ENCODE measurements around the gene DIP2C. TPM values are rescaled to one million over a fixed set of nuclear protein-coding genes. Genes with fewer than 3 reads are reported as not detected.
"Not testable (repeated sequence)": the region's sequence is repeated elsewhere in the genome, so short reads cannot be mapped to it uniquely, and the experiment has no call there.

The DIP2C gene
- total and polyA plus RNA-seq, 2 experiments from 2014 or later: 9.1 to 15.8 TPM

DNA sequence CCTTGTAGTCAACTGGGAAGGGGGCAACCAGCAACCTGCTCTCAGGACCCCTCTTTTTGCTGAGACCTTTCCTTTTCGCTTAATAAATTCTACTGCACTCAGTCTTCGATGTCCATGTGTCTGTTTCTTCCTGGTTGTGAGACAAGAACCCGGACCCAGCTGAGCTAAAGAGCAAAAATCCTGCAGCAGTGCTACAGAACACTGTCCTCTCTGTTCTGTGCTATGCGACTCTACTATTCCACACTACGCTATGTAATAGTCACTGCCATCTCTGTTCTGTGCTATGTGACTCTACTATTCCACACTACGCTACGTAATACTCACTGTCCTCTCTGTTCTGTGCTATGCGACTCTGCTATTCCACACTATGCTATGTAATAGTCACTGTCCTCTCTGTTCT is 34.3 kb downstream of the DIP2C start:
- no peaks in the 10 kb centered on the region for H3K9me3 ChIP-seq (ENCODE audit: low read depth)
- H3K27me3 ChIP-seq: no peaks in the 10 kb centered on the region
- no peak overlapping the region for H3K27ac ChIP-seq
- no peaks in the 10 kb centered on the region for H3K36me3 ChIP-seq
- H3K4me1 ChIP-seq (ENCODE audit: low read depth): peaks cover 21% of the 10 kb centered on the region
- no peak overlapping the region for H3K4me3 ChIP-seq
- TF ChIP-seq, protein P1, sequence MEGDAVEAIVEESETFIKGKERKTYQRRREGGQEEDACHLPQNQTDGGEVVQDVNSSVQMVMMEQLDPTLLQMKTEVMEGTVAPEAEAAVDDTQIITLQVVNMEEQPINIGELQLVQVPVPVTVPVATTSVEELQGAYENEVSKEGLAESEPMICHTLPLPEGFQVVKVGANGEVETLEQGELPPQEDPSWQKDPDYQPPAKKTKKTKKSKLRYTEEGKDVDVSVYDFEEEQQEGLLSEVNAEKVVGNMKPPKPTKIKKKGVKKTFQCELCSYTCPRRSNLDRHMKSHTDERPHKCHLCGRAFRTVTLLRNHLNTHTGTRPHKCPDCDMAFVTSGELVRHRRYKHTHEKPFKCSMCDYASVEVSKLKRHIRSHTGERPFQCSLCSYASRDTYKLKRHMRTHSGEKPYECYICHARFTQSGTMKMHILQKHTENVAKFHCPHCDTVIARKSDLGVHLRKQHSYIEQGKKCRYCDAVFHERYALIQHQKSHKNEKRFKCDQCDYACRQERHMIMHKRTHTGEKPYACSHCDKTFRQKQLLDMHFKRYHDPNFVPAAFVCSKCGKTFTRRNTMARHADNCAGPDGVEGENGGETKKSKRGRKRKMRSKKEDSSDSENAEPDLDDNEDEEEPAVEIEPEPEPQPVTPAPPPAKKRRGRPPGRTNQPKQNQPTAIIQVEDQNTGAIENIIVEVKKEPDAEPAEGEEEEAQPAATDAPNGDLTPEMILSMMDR (IDR thresholded peaks at IDR 0.05; ENCODE audit: low read depth, low read length): no peak
- DNase-seq (ENCODE audit: low read depth in 1 of 2, low spot score in 1 of 2): no peak

DNA sequence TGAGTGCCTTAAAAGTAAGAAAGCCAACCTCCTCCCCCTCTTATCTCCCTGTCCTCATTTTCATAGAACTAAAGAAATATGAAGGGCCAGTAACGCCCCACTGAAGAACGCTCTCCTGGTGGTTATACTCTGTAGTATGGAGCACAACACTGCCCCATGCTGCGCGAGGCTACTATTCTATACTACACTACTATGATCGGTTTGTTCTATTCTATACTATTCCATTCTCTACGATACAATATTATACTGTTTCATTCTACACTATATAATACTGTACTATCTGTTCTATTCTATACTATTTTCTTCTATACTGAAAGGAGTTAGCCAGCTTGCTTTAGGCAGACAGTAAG is 34.8 kb downstream of the DIP2C start:
- Histone ChIP-seq H3K4me1 (ENCODE audit: low read depth) (peaks cover 15% of the 10 kb centered on the region), H3K36me3 (no peaks in the 10 kb centered on the region), H3K27me3 (no peaks in the 10 kb centered on the region), H3K27ac (no peak overlapping the region), H3K9me3 (ENCODE audit: low read depth) (no peaks in the 10 kb centered on the region), H3K4me3 (no peak overlapping the region)
- no peak for DNase-seq (ENCODE audit: low read depth in 1 of 2, low spot score in 1 of 2)
- TF ChIP-seq, protein P1 (IDR thresholded peaks at IDR 0.05; ENCODE audit: low read depth, low read length): no peak

DNA sequence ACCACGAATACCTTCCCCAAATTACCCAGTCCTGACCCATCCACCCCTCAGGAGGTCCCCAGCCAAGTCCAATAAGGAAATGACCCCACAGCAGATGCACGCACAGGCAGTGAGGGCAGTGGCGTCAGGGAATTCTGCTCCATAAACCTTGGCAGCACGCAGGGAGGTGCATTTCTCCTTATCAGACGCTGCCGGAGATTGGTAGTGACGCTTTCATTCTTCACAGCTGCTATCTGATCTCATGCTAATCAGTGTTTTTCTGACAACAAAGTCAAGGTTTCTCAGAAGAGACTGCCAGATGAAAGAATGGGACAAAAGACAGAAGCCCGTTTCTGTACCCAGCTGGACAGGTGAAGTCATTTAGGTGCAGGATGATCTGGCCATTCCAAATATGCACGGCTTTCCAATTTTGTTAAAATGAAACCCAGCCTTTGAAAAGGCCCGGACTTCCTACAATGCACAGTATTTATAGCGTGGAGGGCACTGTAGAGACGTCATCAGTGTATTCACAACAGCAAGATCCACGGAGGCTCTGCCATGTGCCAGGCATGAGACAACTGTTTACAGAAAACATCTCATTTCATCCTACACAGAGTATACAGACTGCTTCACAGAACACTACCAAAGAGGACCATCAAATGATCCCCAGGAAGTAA is 35.3 kb downstream of the DIP2C start:
- peaks cover 10% of the 10 kb centered on the region for H3K4me1 ChIP-seq (ENCODE audit: low read depth)
- no peaks in the 10 kb centered on the region for H3K36me3 ChIP-seq
- no peak overlapping the region for H3K27ac ChIP-seq
- TF ChIP-seq, protein P1 (IDR thresholded peaks at IDR 0.05; ENCODE audit: low read depth, low read length): no peak
- H3K9me3 ChIP-seq (ENCODE audit: low read depth): no peaks in the 10 kb centered on the region
- H3K4me3 ChIP-seq: no peak overlapping the region
- DNase-seq (ENCODE audit: low read depth in 1 of 2, low spot score in 1 of 2): peak in 1 of 2 donors; percentile 16
- no peaks in the 10 kb centered on the region for H3K27me3 ChIP-seq

DNA sequence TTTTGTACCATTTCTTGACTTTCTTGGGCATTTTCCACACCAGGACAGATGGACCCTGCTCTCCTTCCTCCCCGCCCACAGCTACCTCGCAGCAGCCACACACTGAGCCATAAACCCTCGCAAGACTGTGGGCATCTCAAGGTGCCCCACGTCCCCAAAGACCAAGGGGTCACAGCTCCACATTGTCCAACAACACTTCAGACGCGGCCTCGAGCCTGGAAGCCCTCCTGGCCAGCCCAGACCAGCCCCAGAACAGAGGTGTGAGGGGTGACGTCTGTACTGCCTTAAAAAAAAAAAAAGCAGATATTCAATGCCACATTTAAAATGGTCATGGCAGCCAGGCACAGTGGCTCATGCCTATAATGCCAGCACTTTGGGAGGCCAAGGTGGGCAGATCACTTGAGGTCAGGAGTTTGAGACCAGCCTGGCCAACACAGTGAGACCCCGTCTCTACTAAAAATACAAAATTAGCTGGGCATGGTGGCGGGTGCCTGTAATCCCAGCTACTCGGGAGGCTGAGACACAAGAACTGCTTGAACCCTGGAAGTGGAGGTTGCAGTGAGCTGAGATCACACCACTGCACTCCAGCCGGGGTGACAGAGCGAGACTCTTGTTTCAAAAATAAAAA is 36.5 kb downstream of the DIP2C start:
- DNase-seq (ENCODE audit: low read depth in 1 of 2, low spot score in 1 of 2); H3K27me3 ChIP-seq; H3K27ac ChIP-seq; H3K36me3 ChIP-seq; H3K4me3 ChIP-seq; H3K9me3 ChIP-seq (ENCODE audit: low read depth): not testable (repeated sequence)
- peaks cover 10% of the 10 kb centered on the region for H3K4me1 ChIP-seq (ENCODE audit: low read depth)

- peaks cover 10% of the 10 kb centered on the region for H3K4me1 ChIP-seq (ENCODE audit: low read depth)
- no peaks in the 10 kb centered on the region for H3K36me3 ChIP-seq
- no peak overlapping the region for H3K27ac ChIP-seq
- no peak for DNase-seq (ENCODE audit: low read depth in 1 of 2, low spot score in 1 of 2)
- H3K9me3 ChIP-seq (ENCODE audit: low read depth): no peaks in the 10 kb centered on the region
- TF ChIP-seq, protein P1 (IDR thresholded peaks at IDR 0.05; ENCODE audit: low read depth, low read length): no peak
- H3K27me3 ChIP-seq: no peaks in the 10 kb centered on the region
- H3K4me3 ChIP-seq: no peak overlapping the region
Observed at GRCh38 chr10:652233-652632, 37.2 kb downstream of the DIP2C start.

DNA sequence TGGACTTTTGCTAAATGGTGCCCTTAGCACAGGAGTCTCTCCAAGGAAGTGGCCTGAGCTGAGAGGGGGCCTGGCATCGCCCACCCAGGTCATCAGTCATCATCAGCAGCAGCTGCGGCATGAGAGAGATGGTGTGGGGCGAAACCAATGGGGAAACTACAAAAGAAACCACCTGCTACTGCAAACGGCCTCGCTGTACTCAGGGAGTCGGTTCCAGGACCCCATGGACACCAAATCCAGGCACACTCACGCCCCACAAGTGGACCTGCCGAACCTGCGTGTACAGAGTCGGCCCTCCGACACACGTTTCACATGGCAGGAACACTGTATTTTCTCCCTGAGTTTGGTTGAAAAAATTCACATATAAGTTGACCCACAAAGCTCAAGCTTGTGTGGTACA is 37.8 kb downstream of the DIP2C start:
- TF ChIP-seq, protein P1 (IDR thresholded peaks at IDR 0.05; ENCODE audit: low read depth, low read length): no peak
- Histone ChIP-seq H3K27ac (no peak overlapping the region), H3K4me1 (ENCODE audit: low read depth) (peaks cover 10% of the 10 kb centered on the region), H3K9me3 (ENCODE audit: low read depth) (no peaks in the 10 kb centered on the region), H3K4me3 (no peak overlapping the region), H3K27me3 (no peaks in the 10 kb centered on the region), H3K36me3 (no peaks in the 10 kb centered on the region)
- no peak for DNase-seq (ENCODE audit: low read depth in 1 of 2, low spot score in 1 of 2)
